K562 (cell line): ENCODE results near the gene PPT1. TPM values are rescaled to one million over a fixed set of nuclear protein-coding genes. Genes with fewer than 3 reads are reported as not detected.

Source experiments
- ATAC-seq: fragments of 200-7000 bp; cut with Tn5 transposase; 3 replicates; pipeline ENCODE4 v1.9.1; 2020; ENCODE audit warnings: moderate library complexity
- BruUV-seq: library from RNA; stranded (reverse); fragments of 400-500 nt; replicated peaks from 2 replicates; lab custom pipeline; 2021; lab: Mats Ljungman, UMichigan
- CTCF ChIA-PET: fragments of 300-600 bp; formaldehyde crosslinking; extraction: SDS; loops from one replicate; lab custom pipeline; 2021; ENCODE audit warnings: low intra/inter-chr PET ratio; lab: Yijun Ruan, JAX
- POLR2A ChIA-PET: fragments of 300-600, 350-650 bp; sonication (Branson Sonifier 250); formaldehyde crosslinking; extraction: SDS; loops from one replicate; lab custom pipeline; 2021; ENCODE audit warnings: antibody characterized with exemption, inconsistent platforms; lab: Yijun Ruan, JAX
- DNase-seq, 4 experiments: peaks; one replicate each; pipeline versions ENCODE4 v3.0.0 to v3.0.0-alpha.2; 2011 to 2018; ENCODE audit warnings: low spot score in 3 of 4, mixed read lengths in 3 of 4; ENCODE audit errors: extremely low read depth in 1 of 4
- FAIRE-seq: peaks from 2 replicates; lab custom pipeline; 2011; peaks lifted over from hg19 to GRCh38; lab: Jason Lieb, UNC
- H2AFZ ChIP-seq: 2 replicates; pipeline ENCODE4 v1.6.0; 2011; ENCODE audit warnings: low read depth, low read length, control low read depth, inconsistent platforms
- H3K27ac ChIP-seq: fragments of 200-600 bp; 3 replicates; pipeline ENCODE4 v1.8.0; 2011; ENCODE audit warnings: low read depth, mild to moderate bottlenecking, control low read depth, inconsistent platforms, low read length, moderate library complexity, mixed read lengths; ENCODE audit errors: extremely low read depth
- H3K27me3 ChIP-seq, 2 experiments: fragments of 300-600 bp in 1 of 2; 2 replicates in 1 of 2; 3 replicates in 1 of 2; pipeline versions ENCODE4 v1.6.0 to v1.8.0; 2011; ENCODE audit warnings: inconsistent platforms in 2 of 2, low read length in 2 of 2, mild to moderate bottlenecking in 1 of 2, mixed read lengths in 1 of 2, moderate library complexity in 1 of 2; ENCODE audit not compliant: control insufficient read depth in 2 of 2, insufficient read depth in 2 of 2
- H3K36me3 ChIP-seq: fragments of 300-600 bp; 3 replicates; pipeline ENCODE4 v1.8.0; 2011; ENCODE audit warnings: mild to moderate bottlenecking, low read length, inconsistent platforms; ENCODE audit not compliant: control insufficient read depth, insufficient read depth
- H3K4me1 ChIP-seq, 2 experiments: fragments of 200-600 bp in 1 of 2; replicated peaks in 1 of 2; 2 replicates in 1 of 2; 3 replicates in 1 of 2; pipeline versions ENCODE4 v1.5.1 to v1.8.0; 2011; ENCODE audit warnings: inconsistent platforms in 2 of 2, low read length in 2 of 2, mild to moderate bottlenecking in 1 of 2, mixed read lengths in 1 of 2, moderate library complexity in 1 of 2; ENCODE audit not compliant: control insufficient read depth in 2 of 2, insufficient read depth in 2 of 2
- H3K4me2 ChIP-seq: 2 replicates; pipeline ENCODE4 v1.6.1; 2011; ENCODE audit warnings: low read length, control low read depth, inconsistent platforms, mixed read lengths; ENCODE audit not compliant: insufficient read depth
- H3K4me3 ChIP-seq: fragments of 200-600 bp; sonication (generic), shearing (Covaris generic); 2 replicates; pipeline ENCODE4 v1.5.1; 2016; ENCODE audit warnings: control low read depth, inconsistent platforms
- H3K79me2 ChIP-seq: fragments of 200-600 bp; 3 replicates; pipeline ENCODE4 v1.8.0; 2011; ENCODE audit warnings: low read length, inconsistent platforms; ENCODE audit not compliant: control insufficient read depth, insufficient read depth
- H3K9ac ChIP-seq, 2 experiments: 2 replicates each; pipeline versions ENCODE4 v1.6.0 to v1.6.1; 2011; ENCODE audit warnings: low read depth in 2 of 2, low read length in 2 of 2, control low read depth in 1 of 2, inconsistent platforms in 1 of 2, mild to moderate bottlenecking in 1 of 2, mixed read lengths in 1 of 2; ENCODE audit not compliant: insufficient read depth in 1 of 2
- H3K9me1 ChIP-seq: one replicate; pipeline ENCODE4 v1.6.0; 2011; ENCODE audit warnings: inconsistent platforms, mild to moderate bottlenecking, low read length, moderate library complexity; ENCODE audit not compliant: control insufficient read depth, insufficient read depth
- H3K9me3 ChIP-seq: replicated peaks from 2 replicates; pipeline ENCODE4 v1.5.1; 2011; ENCODE audit warnings: low read depth, low read length, inconsistent platforms; ENCODE audit not compliant: control insufficient read depth, insufficient read depth
- H4K20me1 ChIP-seq: replicated peaks from 2 replicates; pipeline ENCODE4 v1.6.1; 2011; ENCODE audit warnings: low read length, inconsistent platforms, mixed read lengths; ENCODE audit not compliant: control insufficient read depth, insufficient read depth
- SPI1 ChIP-seq: IDR thresholded peaks from 2 replicates; pipeline ENCODE4 v1.6.1; 2011; ENCODE audit warnings: low read depth, low read length, control low read depth, borderline replicate concordance
- WGBS: fragments of 100-300 bp; shearing (Covaris generic); methylation state at CpG from one replicate; pipeline ENCODE4 v1.1.6; 2016; ENCODE audit warnings: low coverage, mixed read lengths; ENCODE audit not compliant: insufficient coverage; ENCODE audit errors: missing lambda C conversion rate; 5-methylcytosine and 5-hydroxymethylcytosine counted together
- in situ Hi-C: fragments of 300-500 bp; cut with MboI; formaldehyde crosslinking; loops from 4 replicates; pipeline ENCODE4 v1.15.0; 2018; ENCODE audit warnings: inconsistent platforms, mixed read lengths
- intact Hi-C: fragments of 100-400 bp; cut with micrococcal nuclease; formaldehyde crosslinking; loops from 2 replicates; pipeline ENCODE4 v1.14.2; 2022
- polyA plus RNA-seq, 8 experiments: library from polyadenylated mRNA; depleted of rRNA in 4 of 8; stranded (reverse) in 5 of 8; unstranded in 3 of 8; fragments of >200 nt; fragmentation: Nextera tagmentation in 2 of 8; fragmentation: Illumina TruSeq in 1 of 8; extraction: Ambion mirVana in 2 of 8; extraction: Trizol in 1 of 8; gene quantifications; 2 replicates each; pipeline versions ENCODE4 v1.2.1 to v1.2.3, GENCODE V29; 2011 to 2014; ENCODE audit warnings: inconsistent platforms in 1 of 8, missing spikeins in 1 of 8
- total RNA-seq, 7 experiments: library from RNA; depleted of rRNA in 6 of 7; stranded (reverse); fragments of >200 nt in 6 of 7; fragmentation: Illumina TruSeq in 2 of 7; extraction: Trizol in 2 of 7; gene quantifications; 2 replicates each; pipeline versions ENCODE4 v1.2.1 to v1.2.3, GENCODE V29; 2011 to 2021; ENCODE audit warnings: low replicate concordance in 1 of 7
- TF ChIP-seq, protein P1 (sequence below): fragments of 200-800 bp; sonication (Bioruptor generic); IDR thresholded peaks from 2 replicates; pipeline ENCODE4 v1.6.1; 2017; ENCODE audit warnings: missing genetic modification characterization, missing compliant biosample characterization
- TF ChIP-seq, protein P2 (sequence below): sonication (generic); formaldehyde crosslinking; IDR thresholded peaks from 2 replicates; pipeline ENCODE4 v1.8.0; 2023; ENCODE audit warnings: mild to moderate bottlenecking, missing genetic modification reagents

Gene PPT1
- total and polyA plus RNA-seq, 9 of the 15 experiments (the other 6 are each of a cell fraction or from before 2014, with no cell fraction given): 72.2 to 285 (median 143) TPM

DNA sequence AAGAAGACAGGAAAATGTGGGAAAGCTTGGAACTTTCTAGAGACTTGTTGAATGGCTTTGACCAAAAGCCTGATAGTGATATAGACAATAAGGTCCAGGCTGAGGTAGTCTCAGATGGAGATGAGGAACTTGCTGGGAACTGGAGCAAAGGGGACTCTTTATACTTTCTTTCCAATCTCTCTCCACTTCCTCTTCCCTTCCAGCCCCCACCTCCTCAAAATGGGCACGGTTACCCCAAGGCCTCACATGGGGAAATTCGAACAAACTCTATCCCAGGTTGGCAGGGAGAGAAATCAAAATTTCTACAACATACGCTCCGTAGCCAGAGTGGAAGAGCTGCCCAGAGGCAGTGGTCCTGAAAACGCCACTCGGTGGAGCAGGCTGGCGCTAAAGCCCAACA, 15.2 kb downstream of the PPT1 start:
- 62% methylated on average over 7 of the region's 7 CpGs for WGBS
- FAIRE-seq (no peak), ATAC-seq (no peak), DNase-seq (no peak)
- no peak overlapping the region for H2AFZ ChIP-seq
- intact Hi-C loops (loop anchor here (5.0 kb wide), 2 partner anchors 60 to 320 kb away; no protein-coding TSS in a partner anchor), in situ Hi-C loops (loop anchor here (5.0 kb wide), 1 partner anchor 325 kb away; no protein-coding TSS in a partner anchor)
- H3K9me1 ChIP-seq: no peaks in the 10 kb centered on the region
- POLR2A ChIA-PET: interaction anchor here (0.6 to 1.2 kb wide), 4 partner anchors 9 to 1037 kb away, joined by 3 to 8 read pairs (median 4); no protein-coding TSS in a partner anchor
- H3K9ac ChIP-seq: no peak overlapping the region
- H3K27ac ChIP-seq: no peak overlapping the region
- H3K79me2 ChIP-seq: no peaks in the 10 kb centered on the region
- H3K4me3 ChIP-seq: no peak overlapping the region
- CTCF ChIA-PET: interaction anchor here (0.7 kb wide), 1 partner anchor 108 kb away, joined by 5 read pairs; no protein-coding TSS in a partner anchor
- H3K36me3 ChIP-seq: peaks cover 68% of the 10 kb centered on the region
- H4K20me1 ChIP-seq: no peaks in the 10 kb centered on the region
- H3K27me3 ChIP-seq: no peaks in the 10 kb centered on the region
- no peak overlapping the region for H3K4me2 ChIP-seq
- H3K9me3 ChIP-seq: no peaks in the 10 kb centered on the region
- peaks cover 0 to 3% of the 10 kb centered on the region in 2 experiments; a peak in 3 of 5 replicates for H3K4me1 ChIP-seq
- no TSS peak for BruUV-seq
- peak; percentile 43; the same call in 1 of the 2 replicates for TF ChIP-seq SPI1
- TF ChIP-seq, protein P1, sequence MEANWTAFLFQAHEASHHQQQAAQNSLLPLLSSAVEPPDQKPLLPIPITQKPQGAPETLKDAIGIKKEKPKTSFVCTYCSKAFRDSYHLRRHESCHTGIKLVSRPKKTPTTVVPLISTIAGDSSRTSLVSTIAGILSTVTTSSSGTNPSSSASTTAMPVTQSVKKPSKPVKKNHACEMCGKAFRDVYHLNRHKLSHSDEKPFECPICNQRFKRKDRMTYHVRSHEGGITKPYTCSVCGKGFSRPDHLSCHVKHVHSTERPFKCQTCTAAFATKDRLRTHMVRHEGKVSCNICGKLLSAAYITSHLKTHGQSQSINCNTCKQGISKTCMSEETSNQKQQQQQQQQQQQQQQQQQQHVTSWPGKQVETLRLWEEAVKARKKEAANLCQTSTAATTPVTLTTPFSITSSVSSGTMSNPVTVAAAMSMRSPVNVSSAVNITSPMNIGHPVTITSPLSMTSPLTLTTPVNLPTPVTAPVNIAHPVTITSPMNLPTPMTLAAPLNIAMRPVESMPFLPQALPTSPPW (CRISPR knock-in tag): no peak
- TF ChIP-seq, protein P2, sequence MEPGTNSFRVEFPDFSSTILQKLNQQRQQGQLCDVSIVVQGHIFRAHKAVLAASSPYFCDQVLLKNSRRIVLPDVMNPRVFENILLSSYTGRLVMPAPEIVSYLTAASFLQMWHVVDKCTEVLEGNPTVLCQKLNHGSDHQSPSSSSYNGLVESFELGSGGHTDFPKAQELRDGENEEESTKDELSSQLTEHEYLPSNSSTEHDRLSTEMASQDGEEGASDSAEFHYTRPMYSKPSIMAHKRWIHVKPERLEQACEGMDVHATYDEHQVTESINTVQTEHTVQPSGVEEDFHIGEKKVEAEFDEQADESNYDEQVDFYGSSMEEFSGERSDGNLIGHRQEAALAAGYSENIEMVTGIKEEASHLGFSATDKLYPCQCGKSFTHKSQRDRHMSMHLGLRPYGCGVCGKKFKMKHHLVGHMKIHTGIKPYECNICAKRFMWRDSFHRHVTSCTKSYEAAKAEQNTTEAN (CRISPR knock-in tag): no peak
